Measurements from ENCODE around the gene HMCN2.

Gene HMCN2

DNA sequence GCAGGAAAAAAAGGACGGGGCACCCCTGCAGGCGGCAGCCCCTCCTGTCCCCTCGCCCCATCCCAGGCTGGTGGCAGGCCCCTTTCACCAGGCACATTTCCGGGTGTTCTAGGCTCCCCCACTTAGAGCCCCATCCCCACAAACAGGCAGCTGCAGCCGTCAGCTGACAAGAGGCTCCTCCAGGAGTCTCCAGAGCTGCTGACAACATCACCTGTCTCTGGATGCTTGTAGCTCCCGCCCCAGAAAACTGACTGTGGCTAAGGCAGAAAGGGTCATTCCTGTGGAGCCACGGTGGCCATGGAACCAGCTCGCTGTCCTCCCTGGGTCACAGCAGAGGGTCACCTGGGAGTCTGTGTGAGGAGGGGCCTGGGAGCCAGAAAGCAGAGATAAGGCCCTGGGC, 50.9 kb downstream of the HMCN2 start:
- TF ChIP-seq, protein P1, sequence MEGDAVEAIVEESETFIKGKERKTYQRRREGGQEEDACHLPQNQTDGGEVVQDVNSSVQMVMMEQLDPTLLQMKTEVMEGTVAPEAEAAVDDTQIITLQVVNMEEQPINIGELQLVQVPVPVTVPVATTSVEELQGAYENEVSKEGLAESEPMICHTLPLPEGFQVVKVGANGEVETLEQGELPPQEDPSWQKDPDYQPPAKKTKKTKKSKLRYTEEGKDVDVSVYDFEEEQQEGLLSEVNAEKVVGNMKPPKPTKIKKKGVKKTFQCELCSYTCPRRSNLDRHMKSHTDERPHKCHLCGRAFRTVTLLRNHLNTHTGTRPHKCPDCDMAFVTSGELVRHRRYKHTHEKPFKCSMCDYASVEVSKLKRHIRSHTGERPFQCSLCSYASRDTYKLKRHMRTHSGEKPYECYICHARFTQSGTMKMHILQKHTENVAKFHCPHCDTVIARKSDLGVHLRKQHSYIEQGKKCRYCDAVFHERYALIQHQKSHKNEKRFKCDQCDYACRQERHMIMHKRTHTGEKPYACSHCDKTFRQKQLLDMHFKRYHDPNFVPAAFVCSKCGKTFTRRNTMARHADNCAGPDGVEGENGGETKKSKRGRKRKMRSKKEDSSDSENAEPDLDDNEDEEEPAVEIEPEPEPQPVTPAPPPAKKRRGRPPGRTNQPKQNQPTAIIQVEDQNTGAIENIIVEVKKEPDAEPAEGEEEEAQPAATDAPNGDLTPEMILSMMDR (conservative IDR thresholded peaks at IDR 0.05; ENCODE audit: low read depth, low read length): no peak
- DNase-seq (ENCODE audit: low read depth): no peak
- H3K4me3 ChIP-seq (ENCODE audit: low read length): no peak overlapping the region

DNA sequence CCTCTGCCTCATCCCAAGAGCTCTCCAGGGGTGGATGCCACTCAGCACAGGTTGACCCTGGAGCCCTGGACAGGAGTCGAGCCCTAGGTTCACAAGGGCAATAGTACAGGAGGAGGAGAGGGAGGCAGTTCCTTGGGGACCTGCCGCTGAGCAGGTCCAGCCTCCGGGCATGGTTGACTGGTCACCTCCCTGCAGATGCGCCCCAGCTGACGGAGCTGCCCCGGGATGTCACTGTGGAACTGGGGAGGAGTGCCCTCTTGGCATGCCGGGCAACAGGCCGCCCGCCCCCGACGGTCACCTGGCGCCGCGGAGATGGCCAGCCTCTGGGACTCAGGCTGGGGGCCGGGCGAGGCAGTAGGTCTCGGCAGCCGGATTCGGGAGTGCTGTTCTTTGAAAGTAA, 53.7 kb downstream of the HMCN2 start:
- no peak overlapping the region for H3K4me3 ChIP-seq (ENCODE audit: low read length)
- DNase-seq (ENCODE audit: low read depth): no peak
- TF ChIP-seq, protein P1 (conservative IDR thresholded peaks at IDR 0.05; ENCODE audit: low read depth, low read length): no peak

DNA sequence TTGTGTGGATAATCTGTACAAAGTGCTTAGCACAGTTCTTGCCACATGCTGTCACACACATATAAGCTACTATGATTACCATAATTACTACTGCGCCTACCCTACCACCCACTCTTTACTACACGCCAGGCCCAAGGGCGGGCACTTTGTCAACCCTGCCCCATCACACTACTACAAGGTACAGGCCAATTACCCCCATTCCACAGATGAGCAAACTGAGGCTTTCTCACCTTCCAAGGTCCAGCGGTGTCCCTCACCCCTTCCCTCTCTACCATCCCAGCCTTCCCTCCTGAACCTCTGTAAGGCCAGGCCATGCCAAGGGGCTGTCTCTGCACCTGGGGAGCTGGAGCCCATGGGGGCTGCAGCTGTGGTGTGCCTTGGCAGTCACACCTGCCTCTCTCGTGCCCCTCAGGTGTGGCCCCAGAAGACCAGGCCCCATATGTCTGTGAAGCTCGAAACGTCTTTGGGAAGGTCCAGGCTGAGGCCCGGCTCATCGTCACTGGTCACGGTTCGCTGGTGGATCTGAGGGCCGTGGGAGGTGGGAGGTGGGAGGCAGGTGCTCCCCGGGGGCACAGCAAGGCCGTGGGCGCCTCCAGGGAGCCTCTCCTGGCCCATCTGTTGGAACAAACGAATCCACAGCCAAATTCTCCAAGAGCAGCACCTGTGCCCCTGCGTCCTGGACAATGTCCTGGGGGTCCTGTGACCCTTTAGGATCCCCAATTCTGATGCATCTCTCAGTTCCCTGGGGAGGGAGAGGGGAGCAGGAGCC, 54.6 kb downstream of the HMCN2 start:
- no peak overlapping the region for H3K4me3 ChIP-seq (ENCODE audit: low read length)
- DNase-seq (ENCODE audit: low read depth): no peak
- TF ChIP-seq, protein P1 (conservative IDR thresholded peaks at IDR 0.05; ENCODE audit: low read depth, low read length): no peak

DNA sequence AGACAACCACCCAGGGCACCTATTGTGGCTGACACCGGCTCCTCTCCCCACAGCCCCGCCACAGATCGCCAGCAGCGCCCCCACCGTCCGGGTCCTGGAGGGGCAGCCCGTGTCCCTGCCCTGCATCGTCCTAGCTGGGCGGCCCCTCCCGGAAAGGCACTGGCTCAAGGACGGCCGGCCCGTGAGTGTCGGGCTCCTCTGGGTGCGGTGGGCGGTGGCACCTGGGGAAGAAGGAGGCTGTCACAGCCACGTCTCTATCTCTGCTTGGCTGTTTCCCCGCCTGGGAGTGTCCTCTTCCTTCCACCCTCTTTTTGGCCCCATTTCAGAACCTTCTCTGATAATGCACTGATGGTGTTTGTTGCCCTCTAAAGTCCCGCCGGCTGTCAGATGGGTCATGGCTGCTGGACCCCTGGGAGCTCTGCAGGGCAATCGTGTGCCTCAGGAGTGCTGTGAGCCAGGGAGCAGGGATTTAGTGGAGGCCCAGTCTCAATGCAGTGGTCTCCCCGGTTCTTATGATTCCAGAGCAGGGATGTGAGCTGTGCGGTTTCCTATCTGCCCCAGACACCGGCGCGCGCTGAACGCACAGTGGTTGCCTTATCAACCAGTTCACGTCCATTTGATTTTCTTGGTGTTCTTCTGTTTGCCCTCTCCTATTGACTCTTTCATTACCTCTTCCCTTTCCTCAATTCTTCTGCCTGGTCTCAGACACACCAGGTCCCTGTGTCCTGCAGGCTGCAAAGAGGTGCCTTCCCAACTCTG, 55.3 kb downstream of the HMCN2 start:
- TF ChIP-seq, protein P1 (conservative IDR thresholded peaks at IDR 0.05; ENCODE audit: low read depth, low read length): peak; percentile 9
- no peak overlapping the region for H3K4me3 ChIP-seq (ENCODE audit: low read length)
- no peak for DNase-seq (ENCODE audit: low read depth)

DNA sequence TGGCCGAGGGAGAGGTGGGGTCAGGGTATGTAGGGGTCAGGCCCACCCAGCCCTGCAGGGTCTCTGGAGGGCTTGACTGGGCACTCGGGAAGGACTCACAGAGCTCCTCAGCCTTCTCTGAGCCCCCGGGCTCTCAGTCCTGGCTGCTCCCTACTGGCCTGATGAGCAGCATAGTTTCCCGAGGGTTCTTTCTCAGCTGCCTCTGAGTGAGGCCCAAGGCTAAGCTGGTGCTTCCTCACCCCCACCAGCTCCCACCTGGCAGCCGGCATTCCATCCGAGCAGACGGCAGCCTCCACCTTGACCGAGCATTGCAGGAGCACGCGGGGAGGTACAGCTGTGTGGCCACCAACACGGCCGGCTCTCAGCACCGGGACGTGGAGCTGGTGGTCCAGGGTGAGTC, 56.0 kb downstream of the HMCN2 start:
- DNase-seq (ENCODE audit: low read depth): no peak
- no peak overlapping the region for H3K4me3 ChIP-seq (ENCODE audit: low read length)
- TF ChIP-seq, protein P1 (conservative IDR thresholded peaks at IDR 0.05; ENCODE audit: low read depth, low read length): no peak

DNA sequence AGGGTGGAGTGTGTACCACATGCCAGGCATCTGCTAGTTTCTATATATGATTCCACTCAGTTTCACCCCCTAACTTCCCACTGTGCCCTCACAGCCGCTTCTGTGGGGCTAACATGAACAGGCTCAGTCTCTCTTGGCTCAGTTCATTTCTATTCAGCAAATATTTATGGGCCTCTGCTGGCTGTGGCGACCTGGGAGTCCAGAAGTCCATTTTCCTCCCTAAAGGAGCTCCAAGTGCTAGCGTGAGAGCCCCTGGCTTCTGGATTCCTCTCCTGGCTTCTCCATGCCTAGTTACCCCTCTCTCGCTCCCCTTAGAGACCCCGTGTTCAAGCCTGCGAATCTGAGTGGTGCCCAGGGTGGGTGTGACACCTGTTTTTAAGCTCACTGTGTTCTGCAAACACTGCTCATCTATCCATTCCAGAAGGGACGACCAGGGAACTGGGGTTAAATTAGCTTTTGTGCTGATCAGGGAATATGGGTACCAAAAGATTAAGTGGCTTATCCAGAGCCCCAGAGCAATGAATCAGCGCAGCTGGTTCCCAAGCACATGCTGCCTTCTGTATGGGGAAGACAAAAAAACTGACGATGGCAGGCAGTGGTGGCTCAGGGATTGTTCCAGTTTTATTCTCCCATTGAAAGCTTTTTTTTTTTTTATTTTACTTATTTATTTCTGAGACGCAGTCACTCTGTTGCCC, 57.6 kb downstream of the HMCN2 start:
- TF ChIP-seq, protein P1 (conservative IDR thresholded peaks at IDR 0.05; ENCODE audit: low read depth, low read length): no peak
- no peak for DNase-seq (ENCODE audit: low read depth)
- H3K4me3 ChIP-seq (ENCODE audit: low read length): no peak overlapping the region

Measured in retinal pigment epithelial cell (primary cell).